ENCODE data around the gene GKN2.

DNA sequence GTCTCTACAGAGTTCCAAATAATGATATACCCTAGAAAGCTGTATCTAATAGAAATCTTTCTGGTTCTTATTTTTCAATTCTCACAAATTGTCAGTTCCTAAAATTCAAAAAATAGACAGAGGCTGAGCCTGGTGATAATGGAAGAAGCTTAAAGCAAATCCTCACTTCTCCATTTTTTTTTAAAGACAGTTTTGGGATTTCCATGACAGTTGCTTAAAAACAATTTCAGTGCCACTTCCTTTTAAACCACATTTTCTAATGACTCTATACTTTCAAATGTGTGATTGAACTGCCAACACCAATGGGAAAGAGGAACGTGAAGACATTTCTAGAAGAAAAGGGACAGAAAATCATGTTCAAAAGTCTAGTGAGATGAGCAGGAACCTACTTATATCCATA is 4.0 kb downstream of the GKN2 start:
- TF ChIP-seq, protein P1, sequence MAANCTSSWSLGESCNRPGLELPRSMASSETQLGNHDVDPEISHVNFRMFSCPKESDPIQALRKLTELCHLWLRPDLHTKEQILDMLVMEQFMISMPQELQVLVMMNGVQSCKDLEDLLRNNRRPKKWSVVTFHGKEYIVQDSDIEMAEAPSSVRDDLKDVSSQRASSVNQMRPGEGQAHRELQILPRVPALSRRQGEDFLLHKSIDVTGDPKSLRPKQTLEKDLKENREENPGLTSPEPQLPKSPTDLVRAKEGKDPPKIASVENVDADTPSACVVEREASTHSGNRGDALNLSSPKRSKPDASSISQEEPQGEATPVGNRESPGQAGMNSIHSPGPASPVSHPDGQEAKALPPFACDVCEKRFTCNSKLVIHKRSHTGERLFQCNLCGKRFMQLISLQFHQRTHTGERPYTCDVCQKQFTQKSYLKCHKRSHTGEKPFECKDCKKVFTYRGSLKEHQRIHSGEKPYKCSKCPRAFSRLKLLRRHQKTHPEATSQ (CRISPR knock-in tag; IDR thresholded peaks at IDR 0.05; ENCODE audit: borderline replicate concordance) = no peak
- TF ChIP-seq, protein P2, sequence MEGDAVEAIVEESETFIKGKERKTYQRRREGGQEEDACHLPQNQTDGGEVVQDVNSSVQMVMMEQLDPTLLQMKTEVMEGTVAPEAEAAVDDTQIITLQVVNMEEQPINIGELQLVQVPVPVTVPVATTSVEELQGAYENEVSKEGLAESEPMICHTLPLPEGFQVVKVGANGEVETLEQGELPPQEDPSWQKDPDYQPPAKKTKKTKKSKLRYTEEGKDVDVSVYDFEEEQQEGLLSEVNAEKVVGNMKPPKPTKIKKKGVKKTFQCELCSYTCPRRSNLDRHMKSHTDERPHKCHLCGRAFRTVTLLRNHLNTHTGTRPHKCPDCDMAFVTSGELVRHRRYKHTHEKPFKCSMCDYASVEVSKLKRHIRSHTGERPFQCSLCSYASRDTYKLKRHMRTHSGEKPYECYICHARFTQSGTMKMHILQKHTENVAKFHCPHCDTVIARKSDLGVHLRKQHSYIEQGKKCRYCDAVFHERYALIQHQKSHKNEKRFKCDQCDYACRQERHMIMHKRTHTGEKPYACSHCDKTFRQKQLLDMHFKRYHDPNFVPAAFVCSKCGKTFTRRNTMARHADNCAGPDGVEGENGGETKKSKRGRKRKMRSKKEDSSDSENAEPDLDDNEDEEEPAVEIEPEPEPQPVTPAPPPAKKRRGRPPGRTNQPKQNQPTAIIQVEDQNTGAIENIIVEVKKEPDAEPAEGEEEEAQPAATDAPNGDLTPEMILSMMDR (CRISPR knock-in tag; IDR thresholded peaks at IDR 0.05) = no peak
- TF ChIP-seq ZNF552 (CRISPR knock-in tag; IDR thresholded peaks at IDR 0.05; ENCODE audit: borderline replicate concordance) = no peak
- TF ChIP-seq ZNF484 (CRISPR knock-in tag; IDR thresholded peaks at IDR 0.05; ENCODE audit: borderline replicate concordance, low read depth) = no peak
- TF ChIP-seq SRF (IDR thresholded peaks at IDR 0.05; ENCODE audit: low read depth, low read length) = no peak
- no peak for TF ChIP-seq RCOR2 (CRISPR knock-in tag; IDR thresholded peaks at IDR 0.05)
- TF ChIP-seq RNF2 (conservative IDR thresholded peaks at IDR 0.05; ENCODE audit: low read depth) = no peak
- TF ChIP-seq KDM5B (CRISPR knock-in tag; IDR thresholded peaks at IDR 0.05; ENCODE audit: borderline replicate concordance) = no peak
